H4 (cell line): ENCODE measurements around the gene ARHGEF1. TPM values are rescaled to one million over a fixed set of nuclear protein-coding genes. Genes with fewer than 3 reads are reported as not detected.
A peak's percentile ranks its signal among the peaks of the same experiment; 100 is the strongest.
"Not testable (repeated sequence)": the region's sequence is repeated elsewhere in the genome, so short reads cannot be mapped to it uniquely, and the experiment has no call there.

Experiments
- DNase-seq: peaks from one replicate; pipeline ENCODE4 v3.0.0-alpha.2; 2015; ENCODE audit warnings: low spot score
- total RNA-seq: library from RNA; depleted of rRNA; stranded (reverse); fragments of >200 nt; shearing (Covaris generic); gene quantifications from 2 replicates; pipeline ENCODE4 v1.2.3, GENCODE V29; 2014

ARHGEF1 gene
- total RNA-seq, 1 experiment from 2014 or later, result 15.9 TPM

GRCh38 chr19:41861846-41862245, 21.1 kb upstream of the ARHGEF1 start:
- DNase-seq, result no peak

- DNase-seq, result no peak
Observed at GRCh38 chr19:41862445-41862986, 20.5 kb upstream of the ARHGEF1 start.

GRCh38 chr19:41863209-41863931, 19.6 kb upstream of the ARHGEF1 start:
- no peak for DNase-seq

GRCh38 chr19:41864374-41864773, 18.6 kb upstream of the ARHGEF1 start:
- DNase-seq, result no peak

GRCh38 chr19:41866284-41866683, 16.7 kb upstream of the ARHGEF1 start:
- no peak for DNase-seq

GRCh38 chr19:41868120-41868988, 14.6 kb upstream of the ARHGEF1 start:
- DNase-seq, result no peak

- no peak for DNase-seq
Observed at GRCh38 chr19:41868989-41869300, 14.0 kb upstream of the ARHGEF1 start.

- no peak for DNase-seq
Observed at GRCh38 chr19:41869374-41869955, 13.5 kb upstream of the ARHGEF1 start.

GRCh38 chr19:41870401-41870873, 12.5 kb upstream of the ARHGEF1 start:
- no peak for DNase-seq

- no peak for DNase-seq
Observed at GRCh38 chr19:41871573-41872383, 11.2 kb upstream of the ARHGEF1 start.

GRCh38 chr19:41872384-41872774, 10.6 kb upstream of the ARHGEF1 start:
- no peak for DNase-seq

- peak; percentile 67 for DNase-seq
Observed at GRCh38 chr19:41872775-41873647, 10.0 kb upstream of the ARHGEF1 start.

GRCh38 chr19:41875973-41876372, 7.0 kb upstream of the ARHGEF1 start:
- DNase-seq, result not testable (repeated sequence)

GRCh38 chr19:41876847-41877832, 5.8 kb upstream of the ARHGEF1 start, which contains the start of gene CD79A:
CD79A (plus strand) TSS chr19:41877279; CDS start chr19:41877305, 26 bp downstream.
- DNase-seq, result no peak

GRCh38 chr19:41877916-41878905, 4.8 kb upstream of the ARHGEF1 start:
- DNase-seq, result no peak

GRCh38 chr19:41879080-41879479, 3.9 kb upstream of the ARHGEF1 start:
- DNase-seq, result no peak

GRCh38 chr19:41879670-41880328, 3.2 kb upstream of the ARHGEF1 start:
- no peak for DNase-seq
